OCI-M1 (cell line): ENCODE measurements around the gene MACC1.

ENCODE experiments used
- DNase-seq: peaks from one replicate; lab custom pipeline; 2025; lab: John Stamatoyannopoulos, UW

MACC1 gene

GRCh38 chr7:20217193-20217948, at the start of gene MACC1:
TSS of gene MACC1 (minus strand) at chr7:20217384. CDS start at chr7:20161862, 55,522 bp downstream.
- peak; percentile 87 for DNase-seq

- DNase-seq = peak; percentile 19
Observed at GRCh38 chr7:20264623-20265022, 47.4 kb upstream of the MACC1 start.

- DNase-seq = no peak
Observed at GRCh38 chr7:20260223-20260622, 43.0 kb upstream of the MACC1 start.

- no peak for DNase-seq
Observed at GRCh38 chr7:20257212-20257611, 40.0 kb upstream of the MACC1 start.

GRCh38 chr7:20249920-20250319, 32.7 kb upstream of the MACC1 start:
- no peak for DNase-seq

- no peak for DNase-seq
Observed at GRCh38 chr7:20249376-20249775, 32.2 kb upstream of the MACC1 start.

GRCh38 chr7:20246236-20246635, 29.1 kb upstream of the MACC1 start:
- no peak for DNase-seq

- no peak for DNase-seq
Observed at GRCh38 chr7:20244334-20245120, 27.3 kb upstream of the MACC1 start.

GRCh38 chr7:20241911-20242261, 24.7 kb upstream of the MACC1 start:
- no peak for DNase-seq

- no peak for DNase-seq
Observed at GRCh38 chr7:20241194-20241910, 24.2 kb upstream of the MACC1 start.

- DNase-seq = no peak
Observed at GRCh38 chr7:20240080-20240926, 23.1 kb upstream of the MACC1 start.

GRCh38 chr7:20238754-20239324, 21.7 kb upstream of the MACC1 start:
- peak; percentile 68 for DNase-seq

- no peak for DNase-seq
Observed at GRCh38 chr7:20238194-20238753, 21.1 kb upstream of the MACC1 start.

- no peak for DNase-seq
Observed at GRCh38 chr7:20237464-20238193, 20.4 kb upstream of the MACC1 start.

GRCh38 chr7:20236790-20237189, 19.6 kb upstream of the MACC1 start:
- DNase-seq = no peak

GRCh38 chr7:20236043-20236442, 18.9 kb upstream of the MACC1 start:
- no peak for DNase-seq

- DNase-seq = no peak
Observed at GRCh38 chr7:20235288-20235687, 18.1 kb upstream of the MACC1 start.

- DNase-seq = no peak
Observed at GRCh38 chr7:20233362-20233761, 16.2 kb upstream of the MACC1 start.

GRCh38 chr7:20232848-20233247, 15.7 kb upstream of the MACC1 start:
- DNase-seq = no peak
